Psoas muscle (tissue), 8 donors: ENCODE data around the gene C2CD2L. TPM values are rescaled to one million over a fixed set of nuclear protein-coding genes. Genes with fewer than 3 reads are reported as not detected.

Experiments
- ATAC-seq, 4 donors: fragments of 200-7000 bp; cut with Tn5 transposase; one replicate each; pipeline ENCODE4 v1.9.1; 2020; ENCODE audit warnings: moderate library complexity in 3 of 4, mild to moderate bottlenecking in 2 of 4
- DNase-seq, 2 donors: peaks; one replicate each; pipeline ENCODE4 v3.0.0-alpha.2; 2020
- H3K27ac ChIP-seq: fragments of 200-600 bp; one replicate; pipeline ENCODE4 v1.8.0; 2022
- H3K27me3 ChIP-seq, 3 donors: fragments of 200-600 bp in 1 of 3; one replicate each; pipeline versions ENCODE4 v1.6.1 to v1.8.0; 2013 to 2022; ENCODE audit warnings: low read length in 2 of 3, mild to moderate bottlenecking in 2 of 3, moderate library complexity in 1 of 3; ENCODE audit not compliant: insufficient read depth in 3 of 3
- H3K36me3 ChIP-seq, 2 donors: fragments of 200-600 bp in 1 of 2; one replicate each; pipeline versions ENCODE4 v1.6.1 to v1.8.0; 2013 to 2022; ENCODE audit warnings: low read depth in 1 of 2, mild to moderate bottlenecking in 1 of 2, moderate library complexity in 1 of 2; ENCODE audit not compliant: insufficient read depth in 1 of 2
- H3K4me1 ChIP-seq: fragments of 200-600 bp; one replicate; pipeline ENCODE4 v1.8.0; 2022
- H3K4me3 ChIP-seq: fragments of 200-600 bp; one replicate; pipeline ENCODE4 v1.8.0; 2022; ENCODE audit warnings: mild to moderate bottlenecking
- H3K9me3 ChIP-seq: fragments of 200-600 bp; one replicate; pipeline ENCODE4 v1.8.0; 2022
- WGBS, 3 donors: extraction: QIAGEN DNeasy Blood & Tissue Kit; methylation state at CpG; one replicate each; pipeline versions ENCODE4 v1.1.6 to v1.1.7; 2013; 5-methylcytosine and 5-hydroxymethylcytosine counted together
- intact Hi-C, 2 donors: fragments of 100-400 bp; cut with DNase I; formaldehyde crosslinking; loops; one replicate each; pipeline versions ENCODE4 v1.11.0 to v1.14.2; 2022
- polyA plus RNA-seq, 3 donors: library from polyadenylated mRNA; stranded (reverse); fragments of 200-250 nt; gene quantifications; one replicate each; pipeline ENCODE4 v1.2.3, GENCODE V29; 2013
- total RNA-seq, 4 donors: library from RNA; stranded (reverse); fragmentation: NEBNext Ultra II Directional in 2 of 4; extraction: Animal tissue kit (Norgen Biotek cat#: 25700) in 2 of 4; gene quantifications; one replicate each; pipeline versions ENCODE4 v1.2.1 to v1.2.4, GENCODE V29; 2021 to 2023
- TF ChIP-seq, protein P1 (sequence below): fragments of 200-600 bp; IDR thresholded peaks from one replicate; pipeline ENCODE4 v1.8.0; 2022; ENCODE audit warnings: antibody characterized with exemption
- donor health status: healthy with polysubstance abuse.
- donor health status: DM: no; HTN: no; CAD: no; lungs with moderate emphysema.
- donor health status: Bipolar disorder and iron deficiency.
- donor health status: healthy.
- donor health status: DM: yes; HTN: yes; CAD: no.
- donor health status: DM: no; HTN: no; CAD: no.
- donor health status: DM: no; HTN: no; CAD: no.
- donor health status: DM: yes; HTN: yes; CAD: no.

Gene C2CD2L
- total and polyA plus RNA-seq, 7 donors, result 10.9 to 28.7 (median 15.2) TPM

GRCh38 chr11:119084663-119085436 lies 22.3 kb upstream of the C2CD2L start, which contains the start of gene HMBS:
Gene HMBS (plus strand): TSS chr11:119084881. CDS start chr11:119085034, 153 bp downstream.
- DNase-seq (peak; percentile 92 to 96), ATAC-seq (peak; percentile 97 to 98 (median 98))
- H3K4me1 ChIP-seq, result peaks cover 8% of the 10 kb centered on the region
- H3K27ac ChIP-seq, result peak within 1 kb of the TSS; percentile 95
- TF ChIP-seq, protein P1, sequence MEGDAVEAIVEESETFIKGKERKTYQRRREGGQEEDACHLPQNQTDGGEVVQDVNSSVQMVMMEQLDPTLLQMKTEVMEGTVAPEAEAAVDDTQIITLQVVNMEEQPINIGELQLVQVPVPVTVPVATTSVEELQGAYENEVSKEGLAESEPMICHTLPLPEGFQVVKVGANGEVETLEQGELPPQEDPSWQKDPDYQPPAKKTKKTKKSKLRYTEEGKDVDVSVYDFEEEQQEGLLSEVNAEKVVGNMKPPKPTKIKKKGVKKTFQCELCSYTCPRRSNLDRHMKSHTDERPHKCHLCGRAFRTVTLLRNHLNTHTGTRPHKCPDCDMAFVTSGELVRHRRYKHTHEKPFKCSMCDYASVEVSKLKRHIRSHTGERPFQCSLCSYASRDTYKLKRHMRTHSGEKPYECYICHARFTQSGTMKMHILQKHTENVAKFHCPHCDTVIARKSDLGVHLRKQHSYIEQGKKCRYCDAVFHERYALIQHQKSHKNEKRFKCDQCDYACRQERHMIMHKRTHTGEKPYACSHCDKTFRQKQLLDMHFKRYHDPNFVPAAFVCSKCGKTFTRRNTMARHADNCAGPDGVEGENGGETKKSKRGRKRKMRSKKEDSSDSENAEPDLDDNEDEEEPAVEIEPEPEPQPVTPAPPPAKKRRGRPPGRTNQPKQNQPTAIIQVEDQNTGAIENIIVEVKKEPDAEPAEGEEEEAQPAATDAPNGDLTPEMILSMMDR, result no peak
- peaks cover 0 to 41% of the 10 kb centered on the region in 2 donors for H3K36me3 ChIP-seq
- peak within 1 kb of the TSS; percentile 79 for H3K4me3 ChIP-seq
- no peaks in the 10 kb centered on the region for H3K9me3 ChIP-seq
- no peaks in the 10 kb centered on the region for H3K27me3 ChIP-seq
- intact Hi-C loops, result no loop called here
- 0 to 1% (median 1%) methylated on average over 44 to 45 of the region's 45 CpGs for WGBS, 3 donors

DNA sequence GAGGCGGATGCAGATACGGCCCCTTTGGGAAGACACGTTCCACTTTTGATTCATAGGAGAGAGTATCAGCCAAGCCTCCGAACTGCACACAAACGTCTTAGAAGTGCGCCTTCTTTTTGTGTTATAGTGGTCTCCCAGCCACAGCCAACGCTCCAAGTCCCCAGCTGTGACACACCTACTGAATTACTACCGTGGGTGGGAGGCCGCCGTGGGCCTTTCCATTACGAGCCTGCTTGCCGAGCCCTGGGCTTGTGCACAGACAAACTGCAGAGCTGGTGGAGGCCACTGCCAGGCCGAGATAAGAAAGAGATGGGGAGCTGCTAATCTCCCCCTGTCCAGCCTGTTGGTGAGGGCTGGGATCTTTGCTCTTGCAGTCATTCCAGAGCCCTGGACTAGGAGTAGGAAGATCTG lies 21.7 kb upstream of the C2CD2L start:
- Histone ChIP-seq H3K36me3 (peaks cover 0 to 41% of the 10 kb centered on the region in 2 donors), H3K27ac (peak overlapping the region; percentile 95), H3K4me3 (peak overlapping the region; percentile 79), H3K9me3 (no peaks in the 10 kb centered on the region), H3K4me1 (peaks cover 8% of the 10 kb centered on the region), H3K27me3 (no peaks in the 10 kb centered on the region)
- TF ChIP-seq, protein P1, result no peak
- intact Hi-C loops, result no loop called here
- ATAC-seq (no peak), DNase-seq (no peak)
- 1 to 2% (median 1%) methylated on average over 13 of the region's 13 CpGs for WGBS, 3 donors

GRCh38 chr11:119087123-119087522 lies 20.0 kb upstream of the C2CD2L start:
- no peak overlapping the region for H3K27ac ChIP-seq
- peaks cover 8% of the 10 kb centered on the region for H3K4me1 ChIP-seq
- no peak for ATAC-seq
- H3K36me3 ChIP-seq, result peaks cover 0 to 40% of the 10 kb centered on the region in 2 donors
- WGBS, 3 donors, result 88 to 96% (median 89%) methylated on average over 6 of the region's 6 CpGs
- TF ChIP-seq, protein P1, result no peak
- DNase-seq, result no peak
- no peaks in the 10 kb centered on the region for H3K9me3 ChIP-seq
- intact Hi-C loops, result no loop called here
- no peaks in the 10 kb centered on the region for H3K27me3 ChIP-seq
- no peak overlapping the region for H3K4me3 ChIP-seq

- intact Hi-C loops, result no loop called here
- WGBS, 3 donors, result 86 to 100% (median 94%) methylated on average over 2 of the region's 2 CpGs
- Histone ChIP-seq H3K4me1 (peaks cover 11% of the 10 kb centered on the region), H3K36me3 (peaks cover 0 to 40% of the 10 kb centered on the region in 2 donors), H3K9me3 (no peaks in the 10 kb centered on the region), H3K27me3 (no peaks in the 10 kb centered on the region), H3K4me3 (no peak overlapping the region), H3K27ac (no peak overlapping the region)
- DNase-seq (no peak), ATAC-seq (no peak)
- TF ChIP-seq, protein P1, result no peak
Observed at GRCh38 chr11:119087747-119088241, 19.4 kb upstream of the C2CD2L start.
